ENCODE measurements around the gene FSTL4.

- TF ChIP-seq, protein P1, sequence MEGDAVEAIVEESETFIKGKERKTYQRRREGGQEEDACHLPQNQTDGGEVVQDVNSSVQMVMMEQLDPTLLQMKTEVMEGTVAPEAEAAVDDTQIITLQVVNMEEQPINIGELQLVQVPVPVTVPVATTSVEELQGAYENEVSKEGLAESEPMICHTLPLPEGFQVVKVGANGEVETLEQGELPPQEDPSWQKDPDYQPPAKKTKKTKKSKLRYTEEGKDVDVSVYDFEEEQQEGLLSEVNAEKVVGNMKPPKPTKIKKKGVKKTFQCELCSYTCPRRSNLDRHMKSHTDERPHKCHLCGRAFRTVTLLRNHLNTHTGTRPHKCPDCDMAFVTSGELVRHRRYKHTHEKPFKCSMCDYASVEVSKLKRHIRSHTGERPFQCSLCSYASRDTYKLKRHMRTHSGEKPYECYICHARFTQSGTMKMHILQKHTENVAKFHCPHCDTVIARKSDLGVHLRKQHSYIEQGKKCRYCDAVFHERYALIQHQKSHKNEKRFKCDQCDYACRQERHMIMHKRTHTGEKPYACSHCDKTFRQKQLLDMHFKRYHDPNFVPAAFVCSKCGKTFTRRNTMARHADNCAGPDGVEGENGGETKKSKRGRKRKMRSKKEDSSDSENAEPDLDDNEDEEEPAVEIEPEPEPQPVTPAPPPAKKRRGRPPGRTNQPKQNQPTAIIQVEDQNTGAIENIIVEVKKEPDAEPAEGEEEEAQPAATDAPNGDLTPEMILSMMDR (conservative IDR thresholded peaks at IDR 0.05), result no peak
- no peak for TF ChIP-seq EZH2 (IDR thresholded peaks at IDR 0.05; ENCODE audit: low read depth)
These were observed 461.3 kb downstream of the FSTL4 start for GRCh38 chr5:133150909-133151544.
